ENCODE results near the gene CCIN. TPM values are rescaled to one million over a fixed set of nuclear protein-coding genes. Genes with fewer than 3 reads are reported as not detected.
"Not testable (repeated sequence)": the region's sequence is repeated elsewhere in the genome, so short reads cannot be mapped to it uniquely, and the experiment has no call there.

CCIN gene
- under 1 TPM in 1 of 2 donors, not detected in 1; 0.12 TPM for total RNA-seq

DNA sequence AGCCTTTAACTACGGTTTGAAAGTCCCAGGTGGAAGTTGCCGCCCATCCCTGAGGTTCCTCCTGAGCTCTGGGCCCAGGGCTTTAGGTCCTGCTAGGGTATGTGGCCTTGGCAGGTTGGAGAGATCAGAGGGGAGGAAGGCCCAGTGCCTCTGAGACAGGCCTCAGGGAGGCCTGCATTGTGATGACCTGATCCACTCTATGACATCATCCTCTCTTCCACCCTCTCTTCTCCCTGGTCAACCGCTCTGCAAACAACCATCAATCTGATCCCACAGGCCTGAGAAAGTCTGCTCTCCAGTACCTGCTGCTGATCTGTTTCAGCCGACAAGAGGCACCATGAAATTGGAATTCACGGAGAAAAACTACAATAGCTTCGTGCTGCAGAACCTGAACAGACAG, at the start of gene CCIN:
CCIN (plus strand) TSS at position 223 of the 400 bp plus-strand sequence; CDS start at position 338, 115 bp downstream.
- DNase-seq (no peak), ATAC-seq (replicated peaks in 1 of 2) (no peak)
- Mint-ChIP-seq H3K27ac (no peak within 1 kb of the TSS), H3K36me3 (ENCODE audit: insufficient read depth in 2 of 2) (no peaks in the 10 kb centered on the region), H3K27me3 (ENCODE audit: low read depth) (no peaks in the 10 kb centered on the region), H3K4me1 (ENCODE audit: low read depth) (no peaks in the 10 kb centered on the region), H3K9me3 (no peaks in the 10 kb centered on the region), H3K4me3 (no peak within 1 kb of the TSS)

DNA sequence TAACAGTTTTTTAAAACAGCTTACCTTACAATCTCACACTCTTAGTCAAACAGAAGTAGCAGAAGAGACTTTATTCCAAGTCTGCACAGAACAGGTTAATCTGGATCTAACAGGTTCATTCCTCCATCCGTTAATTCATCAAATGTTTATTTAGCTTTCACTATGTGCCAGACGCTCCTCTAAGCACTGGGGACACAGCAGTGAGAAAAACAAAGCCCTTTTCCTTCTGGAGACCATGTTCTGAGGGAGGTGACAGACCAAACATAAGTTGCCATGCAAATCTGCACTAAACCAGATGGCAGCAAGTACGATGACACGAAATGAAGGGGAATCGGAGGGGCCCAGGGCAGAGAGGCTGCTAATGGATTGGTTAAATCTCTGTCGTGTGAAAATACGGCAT, 49.7 kb upstream of the CCIN start:
- H3K9me3 Mint-ChIP-seq = no peaks in the 10 kb centered on the region
- no peaks in the 10 kb centered on the region for H3K27me3 Mint-ChIP-seq (ENCODE audit: low read depth)
- peaks cover 7% of the 10 kb centered on the region for H3K4me1 Mint-ChIP-seq (ENCODE audit: low read depth)
- no peak for ATAC-seq (replicated peaks in 1 of 2)
- H3K4me3 Mint-ChIP-seq = no peak overlapping the region
- H3K27ac Mint-ChIP-seq = no peak overlapping the region
- H3K36me3 Mint-ChIP-seq (ENCODE audit: insufficient read depth in 2 of 2) = no peaks in the 10 kb centered on the region
- no peak for DNase-seq

DNA sequence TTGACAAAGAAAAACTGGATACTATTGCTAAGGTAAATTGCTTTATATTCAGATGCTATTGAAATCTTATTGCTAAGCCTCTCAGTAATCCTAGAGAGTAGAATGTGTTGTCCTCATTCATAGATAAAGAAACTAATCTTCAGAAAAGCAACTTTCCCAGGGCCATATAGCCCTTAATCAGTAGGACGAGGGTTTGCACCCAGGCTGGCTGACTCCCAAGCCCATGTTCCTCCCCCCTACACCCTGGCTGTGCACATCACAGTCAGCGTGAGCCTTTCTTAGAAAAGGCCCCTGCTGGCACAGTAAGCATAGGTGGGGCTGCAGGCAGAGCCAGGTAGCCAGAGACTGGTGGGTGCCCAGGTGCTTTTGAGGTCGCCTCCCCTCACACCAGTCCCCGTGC, 48.5 kb upstream of the CCIN start:
- Mint-ChIP-seq H3K27ac (no peak overlapping the region), H3K4me1 (ENCODE audit: low read depth) (peaks cover 16% of the 10 kb centered on the region), H3K27me3 (ENCODE audit: low read depth) (no peaks in the 10 kb centered on the region), H3K4me3 (no peak overlapping the region), H3K36me3 (ENCODE audit: insufficient read depth in 2 of 2) (no peaks in the 10 kb centered on the region), H3K9me3 (no peaks in the 10 kb centered on the region)
- DNase-seq (no peak), ATAC-seq (replicated peaks in 1 of 2) (no peak)

GRCh38 chr9:36121971-36122370, 47.2 kb upstream of the CCIN start:
- Mint-ChIP-seq H3K27me3 (ENCODE audit: low read depth) (no peaks in the 10 kb centered on the region), H3K4me3 (no peak overlapping the region), H3K36me3 (ENCODE audit: insufficient read depth in 2 of 2) (no peaks in the 10 kb centered on the region), H3K4me1 (ENCODE audit: low read depth) (peaks cover 10% of the 10 kb centered on the region), H3K9me3 (no peaks in the 10 kb centered on the region), H3K27ac (no peak overlapping the region)
- DNase-seq = no peak
- no peak for ATAC-seq (replicated peaks in 1 of 2)

DNA sequence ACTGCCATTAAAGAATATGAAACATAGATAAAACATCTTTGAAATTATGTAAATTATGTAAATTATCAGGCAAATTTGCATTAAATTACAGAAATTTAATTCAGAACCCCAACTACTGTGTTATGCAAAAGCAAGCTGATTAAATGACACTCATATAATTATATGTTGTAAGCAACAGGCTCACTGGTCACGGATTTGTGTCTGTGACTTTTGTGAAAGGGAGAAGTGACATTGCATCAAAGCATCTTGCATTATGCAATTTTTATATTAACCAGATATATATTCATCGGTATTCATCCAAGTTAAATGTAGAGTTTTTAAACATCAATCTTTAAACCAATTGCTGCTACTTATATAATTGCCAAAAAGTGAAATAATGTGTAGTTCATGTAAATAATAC, 45.7 kb upstream of the CCIN start:
- H3K9me3 Mint-ChIP-seq = no peaks in the 10 kb centered on the region
- no peaks in the 10 kb centered on the region for H3K27me3 Mint-ChIP-seq (ENCODE audit: low read depth)
- no peak overlapping the region for H3K27ac Mint-ChIP-seq
- H3K4me1 Mint-ChIP-seq (ENCODE audit: low read depth) = peaks cover 15% of the 10 kb centered on the region
- no peak for ATAC-seq (replicated peaks in 1 of 2)
- H3K4me3 Mint-ChIP-seq = no peak overlapping the region
- DNase-seq = no peak
- no peaks in the 10 kb centered on the region for H3K36me3 Mint-ChIP-seq (ENCODE audit: insufficient read depth in 2 of 2)

DNA sequence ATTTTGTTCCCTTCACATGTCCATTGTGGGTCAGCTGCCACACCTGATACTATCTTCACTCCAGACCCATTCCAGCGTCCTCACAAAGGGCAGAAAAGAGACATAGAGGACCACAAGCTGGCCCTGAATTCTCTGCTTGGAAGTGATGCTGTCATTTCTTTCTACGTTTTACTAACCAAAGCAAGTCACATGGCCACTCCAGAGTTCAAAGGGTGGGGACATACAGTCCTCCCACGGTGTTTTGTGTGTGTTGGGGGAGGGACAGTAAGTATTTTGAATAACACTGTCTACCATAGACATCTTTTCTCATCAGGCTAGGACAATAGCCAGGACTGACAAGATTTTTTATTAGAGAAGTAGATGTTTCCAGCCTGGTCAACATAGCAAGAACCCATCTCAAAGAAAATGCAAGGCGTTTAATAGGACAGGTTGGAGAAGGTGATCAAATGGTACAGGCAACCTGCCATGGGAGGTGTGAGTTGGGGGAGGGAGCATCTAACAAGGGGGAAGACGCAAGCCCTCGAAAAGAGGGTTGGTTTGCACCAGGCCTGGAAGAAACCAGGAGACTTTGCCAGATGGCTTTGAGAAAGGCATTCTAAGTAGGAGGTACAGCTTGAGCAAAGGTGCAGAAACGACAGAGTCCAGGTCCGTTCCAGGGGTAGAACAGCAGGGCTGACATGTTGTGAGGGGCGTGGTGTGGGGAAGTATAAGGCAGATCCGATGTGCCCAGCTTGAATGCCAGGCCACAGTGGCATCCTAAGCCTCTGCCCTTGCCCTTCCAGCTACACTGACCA, 43.9 kb upstream of the CCIN start:
- Mint-ChIP-seq H3K27ac (peak overlapping the region; percentile 2), H3K27me3 (ENCODE audit: low read depth) (no peaks in the 10 kb centered on the region), H3K4me3 (no peak overlapping the region), H3K4me1 (ENCODE audit: low read depth) (peaks cover 15% of the 10 kb centered on the region), H3K36me3 (ENCODE audit: insufficient read depth in 2 of 2) (no peaks in the 10 kb centered on the region), H3K9me3 (no peaks in the 10 kb centered on the region)
- ATAC-seq (replicated peaks in 1 of 2) (peak; percentile 64 to 73), DNase-seq (no peak)

- no peaks in the 10 kb centered on the region for H3K27me3 Mint-ChIP-seq (ENCODE audit: low read depth)
- H3K27ac Mint-ChIP-seq = no peak overlapping the region
- peaks cover 15% of the 10 kb centered on the region for H3K4me1 Mint-ChIP-seq (ENCODE audit: low read depth)
- H3K4me3 Mint-ChIP-seq = no peak overlapping the region
- DNase-seq (no peak), ATAC-seq (replicated peaks in 1 of 2) (no peak)
- no peaks in the 10 kb centered on the region for H3K9me3 Mint-ChIP-seq
- no peaks in the 10 kb centered on the region for H3K36me3 Mint-ChIP-seq (ENCODE audit: insufficient read depth in 2 of 2)
Measured at GRCh38 chr9:36126016-36126730, 43.0 kb upstream of the CCIN start.

GRCh38 chr9:36127652-36128244, 41.4 kb upstream of the CCIN start:
- Mint-ChIP-seq H3K4me3 (no peak overlapping the region), H3K36me3 (ENCODE audit: insufficient read depth in 2 of 2) (no peaks in the 10 kb centered on the region), H3K9me3 (no peaks in the 10 kb centered on the region), H3K4me1 (ENCODE audit: low read depth) (peaks cover 15% of the 10 kb centered on the region), H3K27ac (no peak overlapping the region), H3K27me3 (ENCODE audit: low read depth) (no peaks in the 10 kb centered on the region)
- ATAC-seq (replicated peaks in 1 of 2) (peak in 1 of 2 donors; percentile 28), DNase-seq (no peak)

DNA sequence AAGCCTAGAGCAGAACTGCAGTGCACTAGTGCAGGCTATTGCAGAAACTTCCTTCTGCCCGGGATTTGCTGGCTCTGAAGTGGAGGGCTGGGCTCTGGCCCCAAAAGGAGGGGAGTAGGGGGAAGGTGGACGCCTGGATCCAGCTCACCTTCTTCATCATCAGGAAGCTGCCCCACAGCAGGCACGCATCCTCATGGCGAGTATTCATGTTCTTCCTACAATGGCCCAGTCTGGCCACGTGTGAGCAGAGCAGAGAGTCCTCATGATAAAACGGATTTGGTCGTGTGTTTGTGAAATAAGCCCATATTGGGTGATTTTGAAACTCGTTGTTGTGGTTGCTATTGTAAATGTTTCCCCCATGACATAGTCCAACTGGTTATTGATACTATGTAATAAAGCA, 40.8 kb upstream of the CCIN start:
- H3K27ac Mint-ChIP-seq = no peak overlapping the region
- no peak for DNase-seq
- no peak for ATAC-seq (replicated peaks in 1 of 2)
- no peaks in the 10 kb centered on the region for H3K27me3 Mint-ChIP-seq (ENCODE audit: low read depth)
- H3K9me3 Mint-ChIP-seq = no peaks in the 10 kb centered on the region
- no peaks in the 10 kb centered on the region for H3K36me3 Mint-ChIP-seq (ENCODE audit: insufficient read depth in 2 of 2)
- H3K4me3 Mint-ChIP-seq = no peak overlapping the region
- H3K4me1 Mint-ChIP-seq (ENCODE audit: low read depth) = peaks cover 15% of the 10 kb centered on the region

- Mint-ChIP-seq H3K27me3 (ENCODE audit: low read depth) (no peaks in the 10 kb centered on the region), H3K4me3 (no peak overlapping the region), H3K9me3 (no peaks in the 10 kb centered on the region), H3K36me3 (ENCODE audit: insufficient read depth in 2 of 2) (no peaks in the 10 kb centered on the region), H3K4me1 (ENCODE audit: low read depth) (peaks cover 15% of the 10 kb centered on the region), H3K27ac (no peak overlapping the region)
- no peak for DNase-seq
- ATAC-seq (replicated peaks in 1 of 2) = no peak
Measured at GRCh38 chr9:36129139-36129538, 40.0 kb upstream of the CCIN start.

DNA sequence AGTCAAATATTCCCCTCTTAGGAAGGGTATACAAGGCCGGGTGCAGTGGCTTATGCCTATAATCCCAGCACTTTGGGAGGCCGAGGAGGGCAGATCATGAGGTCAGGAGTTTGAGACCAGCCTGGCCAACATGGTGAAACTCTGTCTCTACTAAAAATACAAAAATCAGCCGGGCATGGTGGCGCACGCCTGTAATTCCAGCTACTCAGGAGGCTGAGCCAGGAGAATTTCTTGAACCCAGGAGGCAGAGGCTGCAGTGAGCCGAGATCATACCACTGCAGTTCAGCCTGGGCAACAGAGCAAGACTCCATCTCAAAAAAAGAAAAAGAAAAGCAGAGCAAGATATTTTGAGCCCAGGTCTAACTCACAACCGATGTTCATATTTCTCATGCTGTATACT, 37.5 kb upstream of the CCIN start:
- not testable (repeated sequence) for H3K4me1 Mint-ChIP-seq (ENCODE audit: low read depth)

DNA sequence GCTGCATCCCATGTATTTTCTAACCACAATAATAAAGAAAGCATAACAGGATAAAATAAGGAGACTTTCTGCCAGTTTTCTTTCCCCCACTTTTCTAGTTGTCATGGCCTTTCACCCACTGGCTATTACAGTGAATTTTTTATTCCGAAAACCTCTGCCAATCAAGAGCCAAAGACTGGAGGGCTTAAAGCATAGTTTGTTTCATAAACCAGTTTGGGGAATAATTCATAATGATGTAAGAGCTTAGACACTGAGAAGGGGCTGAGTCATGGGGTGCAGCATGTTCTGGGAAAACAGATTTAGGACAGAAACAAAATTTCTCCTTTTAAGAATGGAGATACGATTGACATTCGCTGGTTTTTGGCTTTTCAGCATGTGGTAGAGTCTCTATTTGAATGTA, 37.1 kb upstream of the CCIN start:
- no peaks in the 10 kb centered on the region for H3K27me3 Mint-ChIP-seq (ENCODE audit: low read depth)
- peaks cover 0 to 1% of the 10 kb centered on the region in 2 donors for H3K36me3 Mint-ChIP-seq (ENCODE audit: insufficient read depth in 2 of 2)
- ATAC-seq (replicated peaks in 1 of 2) (no peak), DNase-seq (no peak)
- no peaks in the 10 kb centered on the region for H3K9me3 Mint-ChIP-seq
- H3K27ac Mint-ChIP-seq = no peak overlapping the region
- no peak overlapping the region for H3K4me3 Mint-ChIP-seq
- H3K4me1 Mint-ChIP-seq (ENCODE audit: low read depth) = peaks cover 7% of the 10 kb centered on the region

More for the DNA sequence above, 37.5 kb upstream of the CCIN start:
- H3K27ac Mint-ChIP-seq; H3K36me3 Mint-ChIP-seq (ENCODE audit: insufficient read depth in 2 of 2); H3K9me3 Mint-ChIP-seq; H3K4me3 Mint-ChIP-seq; DNase-seq; H3K27me3 Mint-ChIP-seq (ENCODE audit: low read depth); ATAC-seq (replicated peaks in 1 of 2): not testable (repeated sequence)

DNA sequence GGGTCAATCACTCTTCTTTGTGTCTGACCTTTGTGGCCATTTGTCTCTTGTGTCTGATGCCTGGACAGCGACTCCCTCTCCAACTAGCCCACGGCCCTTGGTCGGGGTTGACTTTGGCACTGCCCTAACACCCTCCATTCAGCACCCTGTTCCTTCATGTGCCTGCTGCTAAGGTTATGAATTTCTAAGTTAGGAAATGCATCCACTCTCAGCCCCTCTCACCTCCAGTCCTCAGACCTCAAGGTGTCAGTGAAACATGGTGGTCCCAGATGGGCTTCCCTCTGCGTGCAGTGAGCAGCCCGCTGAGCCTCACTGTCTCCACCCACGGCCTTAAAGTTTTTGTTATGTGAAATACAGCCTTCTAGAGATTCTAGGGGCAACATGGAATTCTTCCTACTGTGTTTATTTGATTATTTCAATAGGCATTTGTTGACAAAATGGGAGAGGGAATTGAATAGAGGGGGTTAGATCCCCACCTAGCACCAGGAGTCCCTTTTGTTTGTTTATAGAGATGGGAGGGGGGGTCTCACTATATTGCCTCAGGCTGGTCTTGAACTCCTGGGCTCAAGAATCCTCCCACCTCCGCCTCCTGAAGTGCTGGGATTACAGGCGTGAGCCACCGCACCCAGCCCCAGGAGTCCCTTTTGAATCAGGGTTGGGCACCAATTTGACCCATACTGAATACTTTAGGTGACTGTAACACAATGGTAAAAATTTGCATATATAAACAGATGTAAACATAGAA, 34.3 kb upstream of the CCIN start:
- H3K36me3 Mint-ChIP-seq (ENCODE audit: insufficient read depth in 2 of 2) = peaks cover 0 to 3% of the 10 kb centered on the region in 2 donors
- no peak overlapping the region for H3K4me3 Mint-ChIP-seq
- H3K4me1 Mint-ChIP-seq (ENCODE audit: low read depth) = peaks cover 31% of the 10 kb centered on the region
- no peak for ATAC-seq (replicated peaks in 1 of 2)
- no peak overlapping the region for H3K27ac Mint-ChIP-seq
- H3K27me3 Mint-ChIP-seq (ENCODE audit: low read depth) = peaks cover 9% of the 10 kb centered on the region
- DNase-seq = no peak
- H3K9me3 Mint-ChIP-seq = no peaks in the 10 kb centered on the region

Data from activated T-cell treated with anti-CD3 and anti-CD28 coated beads, Interleukin-2, amount 50 U/mL, for 72 hours (primary cell).